ENCODE results near the gene CFAP45. TPM values are rescaled to one million over a fixed set of nuclear protein-coding genes. Genes with fewer than 3 reads are reported as not detected.

CFAP45 gene
- polyA plus RNA-seq, 1 of the 3 experiments (the other 2 are of a cell fraction): 0.74 TPM

GRCh38 chr1:159949123-159949522, 49.2 kb upstream of the CFAP45 start (continued):
- no peak for TF ChIP-seq EZH2phosphoT487 (IDR thresholded peaks at IDR 0.05; ENCODE audit: borderline replicate concordance, low read depth)
- no peak for TF ChIP-seq MXI1 (IDR thresholded peaks at IDR 0.05; ENCODE audit: low read depth, low read length)

GRCh38 chr1:159947942-159948341, 48.0 kb upstream of the CFAP45 start:
- H3F3A ChIP-seq (replicated peaks; ENCODE audit: insufficient read depth): no peaks in the 10 kb centered on the region
- no peaks in the 10 kb centered on the region for H3K36me3 ChIP-seq (replicated peaks in 1 of 2; ENCODE audit: control insufficient read depth in 1 of 2, insufficient read depth in 2 of 2, low read length in 1 of 2)
- no peak overlapping the region for H3K4me3 ChIP-seq (ENCODE audit: low read depth in 2 of 2, low read length in 1 of 2)
- no peak for DNase-seq
- no peaks in the 10 kb centered on the region for H3K9me3 ChIP-seq
- POLR2A ChIA-PET: no interaction called here
- H2AFZ ChIP-seq (ENCODE audit: low read depth): no peak overlapping the region
- no peak for TF ChIP-seq NFIC (IDR thresholded peaks at IDR 0.05; ENCODE audit: borderline replicate concordance)
- no peak for TF ChIP-seq POLR2AphosphoS5 (IDR thresholded peaks at IDR 0.05; ENCODE audit: low read depth, low read length)
- no peak for TF ChIP-seq SMC3 (IDR thresholded peaks at IDR 0.05; ENCODE audit: low read depth, low read length)
- TF ChIP-seq JUND (IDR thresholded peaks at IDR 0.05): no peak
- TF ChIP-seq CTCF (IDR thresholded peaks at IDR 0.05): no peak
- no peak for TF ChIP-seq MEF2A (IDR thresholded peaks at IDR 0.05; ENCODE audit: borderline replicate concordance, low read depth)
- TF ChIP-seq ELF1 (IDR thresholded peaks at IDR 0.05): no peak
- TF ChIP-seq USF1 (IDR thresholded peaks at IDR 0.05; ENCODE audit: borderline replicate concordance, low read depth): no peak
- TF ChIP-seq FOXM1 (IDR thresholded peaks at IDR 0.05; ENCODE audit: low read depth): no peak
- TF ChIP-seq RAD21 (IDR thresholded peaks at IDR 0.05; ENCODE audit: low read length): no peak
- TF ChIP-seq RXRA (IDR thresholded peaks at IDR 0.05; ENCODE audit: borderline replicate concordance, low read depth): no peak
- no peak for TF ChIP-seq FOXJ3 (CRISPR knock-in tag; IDR thresholded peaks at IDR 0.05)
- no peak for TF ChIP-seq ZBTB33 (IDR thresholded peaks at IDR 0.05; ENCODE audit: borderline replicate concordance, low read depth)
- H3K4me2 ChIP-seq: no peak overlapping the region
- H3K79me2 ChIP-seq (ENCODE audit: insufficient read depth): no peaks in the 10 kb centered on the region
- peaks cover 0 to 25% of the 10 kb centered on the region in 2 experiments; a peak in 1 of 4 replicates for H3K4me1 ChIP-seq (ENCODE audit: control insufficient read depth in 1 of 2, insufficient read depth in 2 of 2, low read depth in 1 of 2, low read length in 1 of 2)
- H3K9me2 ChIP-seq: no peaks in the 10 kb centered on the region
- no peak overlapping the region for H3K27ac ChIP-seq (ENCODE audit: low read depth in 2 of 2, low read length in 1 of 2)
- no peaks in the 10 kb centered on the region for H4K20me1 ChIP-seq (ENCODE audit: insufficient read depth)
- no peak overlapping the region for H3K9ac ChIP-seq
- CTCF ChIA-PET: interaction anchor here (1.4 to 6.3 kb wide), 3 partner anchors 12 to 131 kb away, joined by 3 to 101 read pairs (median 26); no protein-coding TSS in a partner anchor
- H3K27me3 ChIP-seq (ENCODE audit: insufficient read depth): no peaks in the 10 kb centered on the region; the same call in 1 of the 2 replicates
- 50% methylated on average over 1 of the region's 1 CpG for WGBS (ENCODE audit: low lambda C conversion rate)

Data from SK-N-SH (cell line).